Fibroblast of lung (primary cell): Measurements from ENCODE around the gene ZNF541. TPM values are rescaled to one million over a fixed set of nuclear protein-coding genes. Genes with fewer than 3 reads are reported as not detected.

Source experiments
- DNase-seq, 2 donors: peaks; one replicate each; pipeline versions ENCODE4 v3.0.0 to v3.0.0-alpha.2; 2010; ENCODE audit warnings: low read depth in 2 of 2
- H2AFZ ChIP-seq: 2 replicates; pipeline ENCODE4 v1.5.1; 2012; ENCODE audit warnings: low read length, control low read depth, inconsistent platforms
- H3K27ac ChIP-seq: 2 replicates; pipeline ENCODE4 v1.5.1; 2011; ENCODE audit warnings: low read length, control low read depth; ENCODE audit not compliant: insufficient read depth
- H3K27me3 ChIP-seq: 2 replicates; pipeline ENCODE4 v1.5.1; 2011; ENCODE audit warnings: mild to moderate bottlenecking, low read length; ENCODE audit not compliant: control insufficient read depth, insufficient read depth
- H3K36me3 ChIP-seq: 2 replicates; pipeline ENCODE4 v1.5.1; 2011; ENCODE audit warnings: low read length; ENCODE audit not compliant: control insufficient read depth, insufficient read depth
- H3K4me1 ChIP-seq: 2 replicates; pipeline ENCODE4 v1.5.1; 2011; ENCODE audit warnings: low read length; ENCODE audit not compliant: control insufficient read depth, insufficient read depth; ENCODE audit errors: extremely low read depth
- H3K4me2 ChIP-seq: 2 replicates; pipeline ENCODE4 v1.5.1; 2011; ENCODE audit warnings: low read length, control low read depth; ENCODE audit not compliant: insufficient read depth; ENCODE audit errors: extremely low read depth
- H3K4me3 ChIP-seq, 4 experiments: fragments of 200-600 bp in 1 of 4; sonication (generic) in 1 of 4; replicated peaks in 1 of 4; 2 replicates each; pipeline ENCODE4 v1.5.1; 2011 to 2016; ENCODE audit warnings: low read length in 4 of 4, low read depth in 3 of 4, mild to moderate bottlenecking in 3 of 4, control low read depth in 2 of 4, inconsistent platforms in 1 of 4, mixed read lengths in 1 of 4; ENCODE audit not compliant: insufficient read depth in 1 of 4; ENCODE audit errors: control extremely low read depth in 1 of 4
- H3K79me2 ChIP-seq: 2 replicates; pipeline ENCODE4 v1.5.1; 2012; ENCODE audit warnings: mild to moderate bottlenecking, low read length, inconsistent platforms; ENCODE audit not compliant: control insufficient read depth, insufficient read depth
- H3K9ac ChIP-seq: 2 replicates; pipeline ENCODE4 v1.5.1; 2011; ENCODE audit warnings: mild to moderate bottlenecking, low read length, control low read depth; ENCODE audit not compliant: insufficient read depth
- H3K9me3 ChIP-seq: 2 replicates; pipeline ENCODE4 v1.5.1; 2012; ENCODE audit warnings: low read depth, low read length; ENCODE audit not compliant: control insufficient read depth, insufficient read depth
- H4K20me1 ChIP-seq: 2 replicates; pipeline ENCODE4 v1.5.1; 2011; ENCODE audit warnings: low read length; ENCODE audit not compliant: control insufficient read depth, insufficient read depth; ENCODE audit errors: extremely low read depth
- CTCF ChIP-seq, 2 donors: IDR thresholded peaks in 1 of 2; conservative IDR thresholded peaks in 1 of 2; 1 replicate in 1 of 2; 2 replicates in 1 of 2; pipeline ENCODE4 v1.5.1; 2011 to 2012; ENCODE audit warnings: low read length in 2 of 2, control low read depth in 1 of 2, inconsistent platforms in 1 of 2, low read depth in 1 of 2, mild to moderate bottlenecking in 1 of 2
- EZH2 ChIP-seq: IDR thresholded peaks from 2 replicates; pipeline ENCODE4 v1.5.1; 2012; ENCODE audit warnings: low read length, control low read depth, mild to moderate bottlenecking; ENCODE audit errors: missing control alignments
- polyA plus RNA-seq, 2 donors: library from polyadenylated mRNA; depleted of rRNA in 1 of 2; stranded (reverse) in 1 of 2; unstranded in 1 of 2; fragments of >200 nt; gene quantifications; 2 replicates each; pipeline ENCODE4 v1.2.1, GENCODE V29; 2011 to 2012; ENCODE audit warnings: missing spikeins in 1 of 2
- total RNA-seq: library from RNA; depleted of rRNA; stranded (reverse); fragments of >200 nt; gene quantifications from 2 replicates; pipeline ENCODE4 v1.2.1, GENCODE V29; 2014

ZNF541 gene
- total and polyA plus RNA-seq, 2 donors (not counting 1 experiment from before 2014, with no cell fraction given) = 0.02 to 0.17 TPM

DNA sequence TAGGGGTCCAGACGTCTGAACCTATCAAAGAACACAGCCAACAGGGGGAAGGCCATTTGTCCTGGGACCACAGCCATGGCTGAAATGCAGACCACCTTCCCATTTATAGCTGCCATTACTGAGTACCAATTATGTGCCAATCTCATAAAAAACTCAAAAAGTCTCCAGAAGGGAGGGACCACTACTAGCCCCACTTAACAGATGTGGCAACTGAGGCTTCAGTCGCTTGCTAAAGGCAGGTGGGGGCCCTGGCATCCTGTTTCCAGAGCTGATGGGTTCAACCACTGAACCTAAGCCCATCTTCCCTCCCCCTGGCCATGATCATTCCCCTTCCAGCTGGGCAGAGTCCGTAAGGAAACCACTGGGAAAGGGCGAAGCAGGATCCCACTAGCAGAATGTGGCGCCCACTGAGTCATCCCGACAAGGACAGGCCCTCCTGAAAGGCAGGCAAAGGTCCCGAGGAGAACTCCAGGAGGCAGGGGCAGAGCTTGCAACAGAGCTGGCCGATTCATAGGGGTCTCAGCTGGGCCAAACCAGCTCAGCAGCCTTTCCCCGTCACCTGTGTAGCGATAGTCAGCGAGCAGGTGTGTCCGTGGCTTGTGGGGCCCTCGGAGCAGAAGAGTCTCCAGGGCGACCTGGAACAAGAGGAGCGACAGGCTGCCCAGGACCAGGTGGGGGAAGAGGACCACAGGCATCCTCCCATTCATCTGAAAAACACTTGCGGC is 43.8 kb downstream of the ZNF541 start:
- Histone ChIP-seq H3K27me3 (peaks cover 4% of the 10 kb centered on the region), H3K27ac (no peak overlapping the region), H3K79me2 (no peaks in the 10 kb centered on the region), H4K20me1 (no peaks in the 10 kb centered on the region), H3K9ac (no peak overlapping the region), H2AFZ (no peak overlapping the region), H3K36me3 (no peaks in the 10 kb centered on the region), H3K4me3 (no peak overlapping the region), H3K9me3 (no peaks in the 10 kb centered on the region), H3K4me2 (no peak overlapping the region), H3K4me1 (no peaks in the 10 kb centered on the region)
- TF ChIP-seq CTCF (conservative IDR thresholded peaks at IDR 0.05 in 1 of 2, IDR thresholded peaks at IDR 0.05 in 1 of 2; ENCODE audit: low read depth in 1 of 2, low read length in 2 of 2) = no peak
- TF ChIP-seq EZH2 = no peak
- DNase-seq = no peak

DNA sequence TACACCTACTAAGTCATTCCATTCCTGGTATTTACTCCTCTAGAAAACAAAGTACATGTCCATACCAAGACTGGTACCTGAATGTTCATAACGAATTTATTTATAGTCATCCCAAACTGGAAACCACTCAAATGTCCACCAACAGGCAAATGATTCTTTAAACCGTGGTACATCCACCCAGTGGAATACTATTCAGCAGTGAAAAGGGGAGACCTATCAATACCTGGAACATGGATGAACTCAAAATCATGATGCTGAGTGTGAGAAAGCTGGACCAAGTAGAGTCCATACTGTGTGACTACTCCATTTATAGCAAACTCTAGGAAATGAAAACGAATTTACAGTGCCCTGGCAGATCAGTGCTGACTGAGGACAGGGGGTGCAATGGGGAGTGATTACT is 46.1 kb downstream of the ZNF541 start:
- H3K27ac ChIP-seq = no peak overlapping the region
- H3K4me3 ChIP-seq = no peak overlapping the region
- H3K4me1 ChIP-seq = no peaks in the 10 kb centered on the region
- H3K79me2 ChIP-seq = no peaks in the 10 kb centered on the region
- no peak overlapping the region for H2AFZ ChIP-seq
- TF ChIP-seq EZH2 (no peak), CTCF (conservative IDR thresholded peaks at IDR 0.05 in 1 of 2, IDR thresholded peaks at IDR 0.05 in 1 of 2; ENCODE audit: low read depth in 1 of 2, low read length in 2 of 2) (no peak)
- H3K4me2 ChIP-seq = no peak overlapping the region
- H3K36me3 ChIP-seq = no peaks in the 10 kb centered on the region
- peaks cover 8% of the 10 kb centered on the region for H3K27me3 ChIP-seq
- H3K9me3 ChIP-seq = no peaks in the 10 kb centered on the region
- no peak for DNase-seq
- no peak overlapping the region for H3K9ac ChIP-seq
- H4K20me1 ChIP-seq = no peaks in the 10 kb centered on the region

DNA sequence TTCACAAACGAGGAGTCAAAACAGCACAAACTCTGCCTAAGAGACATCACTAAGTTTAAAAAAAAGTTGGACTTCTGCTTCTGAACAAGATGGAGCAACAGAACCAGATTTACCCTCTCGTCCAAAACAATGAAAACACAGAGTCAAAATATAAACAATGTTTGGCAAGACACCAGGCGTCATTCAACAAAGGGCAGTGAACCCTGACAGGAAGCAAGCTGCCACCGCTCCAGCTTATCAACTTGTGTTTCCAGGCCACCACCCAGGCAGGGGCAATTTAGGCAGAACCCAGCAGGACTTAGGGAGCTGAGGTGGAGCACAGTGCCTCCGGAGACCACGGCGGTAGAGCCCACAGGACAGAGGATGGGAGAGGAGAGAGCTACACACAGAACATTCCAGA is 49.5 kb downstream of the ZNF541 start:
- no peak overlapping the region for H3K27ac ChIP-seq
- no peaks in the 10 kb centered on the region for H3K79me2 ChIP-seq
- no peak for DNase-seq
- no peaks in the 10 kb centered on the region for H3K9me3 ChIP-seq
- H3K36me3 ChIP-seq = no peaks in the 10 kb centered on the region
- peaks cover 13% of the 10 kb centered on the region for H3K27me3 ChIP-seq
- H2AFZ ChIP-seq = no peak overlapping the region
- H3K4me3 ChIP-seq = no peak overlapping the region
- no peaks in the 10 kb centered on the region for H3K4me1 ChIP-seq
- no peak overlapping the region for H3K9ac ChIP-seq
- TF ChIP-seq CTCF (conservative IDR thresholded peaks at IDR 0.05 in 1 of 2, IDR thresholded peaks at IDR 0.05 in 1 of 2; ENCODE audit: low read depth in 1 of 2, low read length in 2 of 2) (no peak), EZH2 (no peak)
- H3K4me2 ChIP-seq = no peak overlapping the region
- H4K20me1 ChIP-seq = no peaks in the 10 kb centered on the region

Other genes starting within 250 kb of the ZNF541 start
- under 0.01 TPM in 1 of 2 replicates, not detected in the other for gene C5AR2, start 241.0 kb downstream of the ZNF541 start, total RNA-seq
- 0.02 and 0.08 TPM in 2 replicates for gene C5AR2, start 241.0 kb downstream of the ZNF541 start, polyA plus RNA-seq
- gene DHX34, start 223.8 kb downstream of the ZNF541 start, total RNA-seq = 7.2 and 8.3 TPM in 2 replicates
- gene DHX34, start 223.8 kb downstream of the ZNF541 start, polyA plus RNA-seq = 2.6 and 5.6 TPM in 2 replicates
- 40.3 and 57.8 TPM in 2 replicates for gene MEIS3, start 153.6 kb downstream of the ZNF541 start, total RNA-seq
- gene MEIS3, start 153.6 kb downstream of the ZNF541 start, polyA plus RNA-seq = 18.5 and 30.5 TPM in 2 replicates
- gene SLC8A2, start 101.3 kb downstream of the ZNF541 start, total RNA-seq = under 0.01 TPM in 1 of 2 replicates, not detected in the other
- gene SLC8A2, start 101.3 kb downstream of the ZNF541 start, polyA plus RNA-seq = not detected in 2 replicates
- gene KPTN, start 88.9 kb downstream of the ZNF541 start, total RNA-seq = 6.2 and 6.9 TPM in 2 replicates
- gene KPTN, start 88.9 kb downstream of the ZNF541 start, polyA plus RNA-seq = 4.9 and 5.3 TPM in 2 replicates
- gene NAPA, start 58.1 kb downstream of the ZNF541 start, total RNA-seq = 48.3 and 76.8 TPM in 2 replicates
- 118 and 128 TPM in 2 replicates for gene NAPA, start 58.1 kb downstream of the ZNF541 start, polyA plus RNA-seq
- gene BICRA, start 36.0 kb upstream of the ZNF541 start, total RNA-seq = 3.3 and 3.8 TPM in 2 replicates
- gene BICRA, start 36.0 kb upstream of the ZNF541 start, polyA plus RNA-seq = 0.44 and 0.54 TPM in 2 replicates
- 106 and 192 TPM in 2 replicates for gene EHD2, start 140.3 kb upstream of the ZNF541 start, total RNA-seq
- gene EHD2, start 140.3 kb upstream of the ZNF541 start, polyA plus RNA-seq = 96.5 and 97.0 TPM in 2 replicates
- 59.6 and 110 TPM in 2 replicates for gene NOP53, start 172.4 kb upstream of the ZNF541 start, total RNA-seq
- gene NOP53, start 172.4 kb upstream of the ZNF541 start, polyA plus RNA-seq = 47.2 and 60.8 TPM in 2 replicates
- gene SELENOW, start 205.6 kb upstream of the ZNF541 start, total RNA-seq = 142 and 155 TPM in 2 replicates
- gene SELENOW, start 205.6 kb upstream of the ZNF541 start, polyA plus RNA-seq = 187 and 250 TPM in 2 replicates
- not detected in 2 replicates for gene TPRX1, start 231.4 kb upstream of the ZNF541 start, total RNA-seq
- not detected in 2 replicates for gene TPRX1, start 231.4 kb upstream of the ZNF541 start, polyA plus RNA-seq
- gene CRX, start 248.8 kb upstream of the ZNF541 start, total RNA-seq = not detected in 2 replicates
- gene CRX, start 248.8 kb upstream of the ZNF541 start, polyA plus RNA-seq = not detected in 2 replicates